Measurements from ENCODE around the gene PCYT1A. TPM values are rescaled to one million over a fixed set of nuclear protein-coding genes. Genes with fewer than 3 reads are reported as not detected.
"Not testable (repeated sequence)": the region's sequence is repeated elsewhere in the genome, so short reads cannot be mapped to it uniquely, and the experiment has no call there.

Gene PCYT1A
- total and polyA plus RNA-seq, 7 donors = 28.4 to 98.4 (median 62.9) TPM

GRCh38 chr3:196314597-196314996 is 27.1 kb upstream of the PCYT1A start:
- H3K4me1 ChIP-seq = no peaks in the 10 kb centered on the region
- no peak overlapping the region for H3K4me3 ChIP-seq
- TF ChIP-seq, protein P1, sequence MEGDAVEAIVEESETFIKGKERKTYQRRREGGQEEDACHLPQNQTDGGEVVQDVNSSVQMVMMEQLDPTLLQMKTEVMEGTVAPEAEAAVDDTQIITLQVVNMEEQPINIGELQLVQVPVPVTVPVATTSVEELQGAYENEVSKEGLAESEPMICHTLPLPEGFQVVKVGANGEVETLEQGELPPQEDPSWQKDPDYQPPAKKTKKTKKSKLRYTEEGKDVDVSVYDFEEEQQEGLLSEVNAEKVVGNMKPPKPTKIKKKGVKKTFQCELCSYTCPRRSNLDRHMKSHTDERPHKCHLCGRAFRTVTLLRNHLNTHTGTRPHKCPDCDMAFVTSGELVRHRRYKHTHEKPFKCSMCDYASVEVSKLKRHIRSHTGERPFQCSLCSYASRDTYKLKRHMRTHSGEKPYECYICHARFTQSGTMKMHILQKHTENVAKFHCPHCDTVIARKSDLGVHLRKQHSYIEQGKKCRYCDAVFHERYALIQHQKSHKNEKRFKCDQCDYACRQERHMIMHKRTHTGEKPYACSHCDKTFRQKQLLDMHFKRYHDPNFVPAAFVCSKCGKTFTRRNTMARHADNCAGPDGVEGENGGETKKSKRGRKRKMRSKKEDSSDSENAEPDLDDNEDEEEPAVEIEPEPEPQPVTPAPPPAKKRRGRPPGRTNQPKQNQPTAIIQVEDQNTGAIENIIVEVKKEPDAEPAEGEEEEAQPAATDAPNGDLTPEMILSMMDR (IDR thresholded peaks at IDR 0.05) = no peak
- WGBS, 3 donors = 88 to 93% (median 89%) methylated on average over 3 of the region's 3 CpGs
- ATAC-seq (no peak), DNase-seq (no peak)
- no peaks in the 10 kb centered on the region for H3K9me3 ChIP-seq
- intact Hi-C loops (cut with DNase I) = loop anchor here (10.0 kb wide), 1 partner anchor 60 kb away; no protein-coding TSS in a partner anchor
- H3K27me3 ChIP-seq (ENCODE audit: insufficient read depth in 3 of 3, low read length in 2 of 3) = no peaks in the 10 kb centered on the region
- no peak overlapping the region for H3K27ac ChIP-seq
- no peaks in the 10 kb centered on the region for H3K36me3 ChIP-seq (ENCODE audit: insufficient read depth in 1 of 2, low read depth in 1 of 2)

DNA sequence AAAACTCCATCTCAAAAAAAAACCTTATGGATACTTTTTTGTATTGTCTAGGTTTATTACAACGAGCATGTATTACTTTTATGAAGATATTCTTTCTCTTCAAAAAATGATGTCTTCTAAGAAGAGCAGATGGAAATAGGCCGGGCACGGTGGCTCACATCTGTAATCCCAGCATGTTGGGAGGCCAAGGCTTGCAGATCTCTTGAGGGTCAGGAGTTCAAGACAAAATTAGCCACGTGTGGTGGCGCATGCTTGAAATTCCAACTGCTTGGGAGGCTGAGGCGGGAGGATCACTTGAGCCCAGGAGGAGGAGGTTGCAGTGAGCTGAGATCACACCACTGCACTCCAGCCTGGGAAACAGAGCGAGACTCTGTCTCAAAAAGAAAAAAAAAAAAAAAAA is 26.6 kb upstream of the PCYT1A start:
- H3K36me3 ChIP-seq (ENCODE audit: insufficient read depth in 1 of 2, low read depth in 1 of 2); DNase-seq; H3K27me3 ChIP-seq (ENCODE audit: insufficient read depth in 3 of 3, low read length in 2 of 3); H3K27ac ChIP-seq; H3K9me3 ChIP-seq; ATAC-seq; H3K4me3 ChIP-seq; H3K4me1 ChIP-seq: not testable (repeated sequence)
- 77 to 80% (median 79%) methylated on average over 7 of the region's 7 CpGs for WGBS, 3 donors
- intact Hi-C loops (cut with DNase I) = loop anchor here (10.0 kb wide), 1 partner anchor 59 kb away; no protein-coding TSS in a partner anchor

DNA sequence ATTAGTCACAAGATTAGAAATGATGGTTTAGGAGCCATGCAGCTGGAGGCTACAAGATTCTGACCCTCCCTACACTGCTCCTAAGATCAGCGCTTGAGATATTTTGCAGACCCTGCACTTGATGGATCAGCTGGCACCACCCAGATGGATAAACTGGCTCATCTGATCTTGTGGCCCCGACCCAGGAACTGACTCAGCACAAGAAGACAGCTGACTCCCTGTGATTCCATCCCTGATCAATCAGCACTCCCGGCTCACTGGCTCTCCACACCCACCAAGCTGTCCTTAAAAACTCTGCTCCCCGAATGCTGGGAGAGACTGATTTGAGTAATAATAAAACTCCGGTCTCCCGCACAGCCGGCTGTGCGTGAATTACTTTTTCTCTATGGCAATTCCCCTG is 15.4 kb upstream of the PCYT1A start:
- 82 to 94% (median 91%) methylated on average over 6 to 8 of the region's 8 CpGs for WGBS, 3 donors
- H3K36me3 ChIP-seq (ENCODE audit: insufficient read depth in 1 of 2, low read depth in 1 of 2); H3K4me1 ChIP-seq: not testable (repeated sequence)

GRCh38 chr3:196302551-196302950 is 15.0 kb upstream of the PCYT1A start:
- H3K4me3 ChIP-seq; H3K27ac ChIP-seq; intact Hi-C loops (cut with DNase I); H3K27me3 ChIP-seq (ENCODE audit: insufficient read depth in 3 of 3, low read length in 2 of 3); H3K36me3 ChIP-seq (ENCODE audit: insufficient read depth in 1 of 2, low read depth in 1 of 2); ATAC-seq; H3K4me1 ChIP-seq; H3K9me3 ChIP-seq; DNase-seq: not testable (repeated sequence)
- WGBS, 3 donors = 71 to 78% (median 75%) methylated on average over 7 of the region's 10 CpGs

More for the DNA sequence above, 15.4 kb upstream of the PCYT1A start:
- H3K9me3 ChIP-seq; H3K27me3 ChIP-seq (ENCODE audit: insufficient read depth in 3 of 3, low read length in 2 of 3); H3K27ac ChIP-seq; DNase-seq; ATAC-seq; H3K4me3 ChIP-seq; intact Hi-C loops (cut with DNase I): not testable (repeated sequence)

DNA sequence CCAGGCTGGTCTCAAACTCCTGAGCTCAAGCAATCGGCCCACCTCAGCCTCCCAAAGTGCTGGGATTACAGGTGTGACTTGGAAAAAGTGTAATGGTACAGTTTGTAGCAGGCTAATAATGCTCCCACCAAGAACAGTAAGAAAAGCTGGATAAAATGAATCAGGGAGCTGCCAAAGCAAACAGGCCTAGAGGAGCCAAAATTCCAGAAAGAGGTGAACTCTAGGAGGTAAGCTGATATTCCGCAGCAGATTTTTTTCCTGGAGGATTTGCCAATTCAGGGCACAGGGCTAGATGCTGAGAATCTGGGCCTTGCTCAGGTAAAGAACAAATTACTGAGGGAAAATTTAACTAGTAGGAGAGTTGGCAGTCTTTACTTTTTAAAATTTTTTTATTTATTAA is 11.0 kb upstream of the PCYT1A start:
- intact Hi-C loops (cut with DNase I) = no loop called here
- no peaks in the 10 kb centered on the region for H3K27me3 ChIP-seq (ENCODE audit: insufficient read depth in 3 of 3, low read length in 2 of 3)
- no peak overlapping the region for H3K27ac ChIP-seq
- no peak overlapping the region for H3K4me3 ChIP-seq
- TF ChIP-seq, protein P1 (IDR thresholded peaks at IDR 0.05) = no peak
- no peaks in the 10 kb centered on the region for H3K4me1 ChIP-seq
- WGBS, 3 donors = 52 to 92% (median 86%) methylated on average over 2 of the region's 2 CpGs
- no peaks in the 10 kb centered on the region for H3K9me3 ChIP-seq
- H3K36me3 ChIP-seq (ENCODE audit: insufficient read depth in 1 of 2, low read depth in 1 of 2) = no peaks in the 10 kb centered on the region
- DNase-seq = no peak
- ATAC-seq = no peak

GRCh38 chr3:196292286-196292923 is 4.9 kb upstream of the PCYT1A start:
- Histone ChIP-seq H3K27me3 (ENCODE audit: insufficient read depth in 3 of 3, low read length in 2 of 3) (no peaks in the 10 kb centered on the region), H3K9me3 (no peaks in the 10 kb centered on the region), H3K4me1 (no peaks in the 10 kb centered on the region), H3K36me3 (ENCODE audit: insufficient read depth in 1 of 2, low read depth in 1 of 2) (no peaks in the 10 kb centered on the region), H3K27ac (no peak overlapping the region), H3K4me3 (no peak overlapping the region)
- 82 to 89% (median 84%) methylated on average over 5 of the region's 5 CpGs for WGBS, 3 donors
- no peak for ATAC-seq
- DNase-seq = no peak
- TF ChIP-seq, protein P1 (IDR thresholded peaks at IDR 0.05) = no peak
- intact Hi-C loops (cut with DNase I) = no loop called here
